ENCODE results near the gene C11orf68.

GRCh38 chr11:65953471-65953870 is 34.6 kb upstream of the C11orf68 start:
- TF ChIP-seq, protein P1, sequence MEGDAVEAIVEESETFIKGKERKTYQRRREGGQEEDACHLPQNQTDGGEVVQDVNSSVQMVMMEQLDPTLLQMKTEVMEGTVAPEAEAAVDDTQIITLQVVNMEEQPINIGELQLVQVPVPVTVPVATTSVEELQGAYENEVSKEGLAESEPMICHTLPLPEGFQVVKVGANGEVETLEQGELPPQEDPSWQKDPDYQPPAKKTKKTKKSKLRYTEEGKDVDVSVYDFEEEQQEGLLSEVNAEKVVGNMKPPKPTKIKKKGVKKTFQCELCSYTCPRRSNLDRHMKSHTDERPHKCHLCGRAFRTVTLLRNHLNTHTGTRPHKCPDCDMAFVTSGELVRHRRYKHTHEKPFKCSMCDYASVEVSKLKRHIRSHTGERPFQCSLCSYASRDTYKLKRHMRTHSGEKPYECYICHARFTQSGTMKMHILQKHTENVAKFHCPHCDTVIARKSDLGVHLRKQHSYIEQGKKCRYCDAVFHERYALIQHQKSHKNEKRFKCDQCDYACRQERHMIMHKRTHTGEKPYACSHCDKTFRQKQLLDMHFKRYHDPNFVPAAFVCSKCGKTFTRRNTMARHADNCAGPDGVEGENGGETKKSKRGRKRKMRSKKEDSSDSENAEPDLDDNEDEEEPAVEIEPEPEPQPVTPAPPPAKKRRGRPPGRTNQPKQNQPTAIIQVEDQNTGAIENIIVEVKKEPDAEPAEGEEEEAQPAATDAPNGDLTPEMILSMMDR (IDR thresholded peaks at IDR 0.05), result no peak
- no peak for TF ChIP-seq TP53 (CRISPR knock-in tag; IDR thresholded peaks at IDR 0.05)
- TF ChIP-seq, protein P2, sequence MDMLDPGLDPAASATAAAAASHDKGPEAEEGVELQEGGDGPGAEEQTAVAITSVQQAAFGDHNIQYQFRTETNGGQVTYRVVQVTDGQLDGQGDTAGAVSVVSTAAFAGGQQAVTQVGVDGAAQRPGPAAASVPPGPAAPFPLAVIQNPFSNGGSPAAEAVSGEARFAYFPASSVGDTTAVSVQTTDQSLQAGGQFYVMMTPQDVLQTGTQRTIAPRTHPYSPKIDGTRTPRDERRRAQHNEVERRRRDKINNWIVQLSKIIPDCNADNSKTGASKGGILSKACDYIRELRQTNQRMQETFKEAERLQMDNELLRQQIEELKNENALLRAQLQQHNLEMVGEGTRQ (CRISPR knock-in tag; IDR thresholded peaks at IDR 0.05), result no peak
- TF ChIP-seq, protein P3, sequence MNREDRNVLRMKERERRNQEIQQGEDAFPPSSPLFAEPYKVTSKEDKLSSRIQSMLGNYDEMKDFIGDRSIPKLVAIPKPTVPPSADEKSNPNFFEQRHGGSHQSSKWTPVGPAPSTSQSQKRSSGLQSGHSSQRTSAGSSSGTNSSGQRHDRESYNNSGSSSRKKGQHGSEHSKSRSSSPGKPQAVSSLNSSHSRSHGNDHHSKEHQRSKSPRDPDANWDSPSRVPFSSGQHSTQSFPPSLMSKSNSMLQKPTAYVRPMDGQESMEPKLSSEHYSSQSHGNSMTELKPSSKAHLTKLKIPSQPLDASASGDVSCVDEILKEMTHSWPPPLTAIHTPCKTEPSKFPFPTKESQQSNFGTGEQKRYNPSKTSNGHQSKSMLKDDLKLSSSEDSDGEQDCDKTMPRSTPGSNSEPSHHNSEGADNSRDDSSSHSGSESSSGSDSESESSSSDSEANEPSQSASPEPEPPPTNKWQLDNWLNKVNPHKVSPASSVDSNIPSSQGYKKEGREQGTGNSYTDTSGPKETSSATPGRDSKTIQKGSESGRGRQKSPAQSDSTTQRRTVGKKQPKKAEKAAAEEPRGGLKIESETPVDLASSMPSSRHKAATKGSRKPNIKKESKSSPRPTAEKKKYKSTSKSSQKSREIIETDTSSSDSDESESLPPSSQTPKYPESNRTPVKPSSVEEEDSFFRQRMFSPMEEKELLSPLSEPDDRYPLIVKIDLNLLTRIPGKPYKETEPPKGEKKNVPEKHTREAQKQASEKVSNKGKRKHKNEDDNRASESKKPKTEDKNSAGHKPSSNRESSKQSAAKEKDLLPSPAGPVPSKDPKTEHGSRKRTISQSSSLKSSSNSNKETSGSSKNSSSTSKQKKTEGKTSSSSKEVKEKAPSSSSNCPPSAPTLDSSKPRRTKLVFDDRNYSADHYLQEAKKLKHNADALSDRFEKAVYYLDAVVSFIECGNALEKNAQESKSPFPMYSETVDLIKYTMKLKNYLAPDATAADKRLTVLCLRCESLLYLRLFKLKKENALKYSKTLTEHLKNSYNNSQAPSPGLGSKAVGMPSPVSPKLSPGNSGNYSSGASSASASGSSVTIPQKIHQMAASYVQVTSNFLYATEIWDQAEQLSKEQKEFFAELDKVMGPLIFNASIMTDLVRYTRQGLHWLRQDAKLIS (CRISPR knock-in tag; IDR thresholded peaks at IDR 0.05; ENCODE audit: borderline replicate concordance), result no peak
